Measurements from ENCODE around the gene CHIC2.
A peak's percentile ranks its signal among the peaks of the same experiment; 100 is the strongest.

Gene CHIC2

GRCh38 chr4:54090404-54090803 is 26.0 kb upstream of the CHIC2 start:
- Histone ChIP-seq H3K27ac (ENCODE audit: poor library complexity, severe bottlenecking) (no peak overlapping the region), H3K4me3 (ENCODE audit: severe bottlenecking) (no peak overlapping the region), H3K27me3 (ENCODE audit: insufficient read depth, poor library complexity, severe bottlenecking) (no peaks in the 10 kb centered on the region), H3K9me3 (ENCODE audit: severe bottlenecking) (no peaks in the 10 kb centered on the region), H3K4me1 (ENCODE audit: insufficient read depth, poor library complexity, severe bottlenecking) (peaks cover 5% of the 10 kb centered on the region), H3K36me3 (ENCODE audit: low read depth) (no peaks in the 10 kb centered on the region)
- no peak for TF ChIP-seq CTCF (IDR thresholded peaks at IDR 0.05; ENCODE audit: poor library complexity, severe bottlenecking)
- DNase-seq (ENCODE audit: low spot score) (no peak), ATAC-seq (ENCODE audit: low read depth) (no peak)

- Histone ChIP-seq H3K27me3 (ENCODE audit: insufficient read depth, poor library complexity, severe bottlenecking) (no peaks in the 10 kb centered on the region), H3K4me3 (ENCODE audit: severe bottlenecking) (no peak overlapping the region), H3K9me3 (ENCODE audit: severe bottlenecking) (no peaks in the 10 kb centered on the region), H3K4me1 (ENCODE audit: insufficient read depth, poor library complexity, severe bottlenecking) (peaks cover 11% of the 10 kb centered on the region), H3K36me3 (ENCODE audit: low read depth) (no peaks in the 10 kb centered on the region), H3K27ac (ENCODE audit: poor library complexity, severe bottlenecking) (no peak overlapping the region)
- no peak for ATAC-seq (ENCODE audit: low read depth)
- no peak for DNase-seq (ENCODE audit: low spot score)
- TF ChIP-seq CTCF (IDR thresholded peaks at IDR 0.05; ENCODE audit: poor library complexity, severe bottlenecking): no peak
Observed at GRCh38 chr4:54089875-54090274, 25.5 kb upstream of the CHIC2 start.

- Histone ChIP-seq H3K36me3 (ENCODE audit: low read depth) (no peaks in the 10 kb centered on the region), H3K4me3 (ENCODE audit: severe bottlenecking) (no peak overlapping the region), H3K9me3 (ENCODE audit: severe bottlenecking) (no peaks in the 10 kb centered on the region), H3K4me1 (ENCODE audit: insufficient read depth, poor library complexity, severe bottlenecking) (peaks cover 25% of the 10 kb centered on the region), H3K27me3 (ENCODE audit: insufficient read depth, poor library complexity, severe bottlenecking) (no peaks in the 10 kb centered on the region), H3K27ac (ENCODE audit: poor library complexity, severe bottlenecking) (peak overlapping the region; percentile 89)
- no peak for TF ChIP-seq CTCF (IDR thresholded peaks at IDR 0.05; ENCODE audit: poor library complexity, severe bottlenecking)
- DNase-seq (ENCODE audit: low spot score) (peak; percentile 76), ATAC-seq (ENCODE audit: low read depth) (peak; percentile 78)
Observed at GRCh38 chr4:54085284-54085683, 20.9 kb upstream of the CHIC2 start.

DNA sequence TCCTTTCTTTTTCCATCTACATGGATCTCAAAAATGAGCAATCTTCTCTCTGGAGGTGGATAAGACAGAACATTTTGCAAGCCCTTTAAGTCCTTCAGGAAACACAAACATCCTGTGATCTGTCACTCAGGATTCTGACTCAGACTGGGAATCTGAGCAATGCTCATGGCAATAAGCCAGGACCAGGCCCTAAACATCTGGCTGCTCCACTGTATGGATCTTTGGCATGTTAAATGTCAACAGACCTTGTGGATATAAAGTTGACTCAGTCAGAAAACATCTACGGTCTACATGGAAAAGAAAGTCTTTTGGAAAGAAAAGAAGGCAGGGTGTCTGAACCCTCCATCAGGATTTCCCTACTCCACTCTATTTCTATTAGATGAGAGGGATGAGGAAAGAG is 17.8 kb upstream of the CHIC2 start:
- Histone ChIP-seq H3K4me1 (ENCODE audit: insufficient read depth, poor library complexity, severe bottlenecking) (peaks cover 36% of the 10 kb centered on the region), H3K4me3 (ENCODE audit: severe bottlenecking) (no peak overlapping the region), H3K27me3 (ENCODE audit: insufficient read depth, poor library complexity, severe bottlenecking) (no peaks in the 10 kb centered on the region), H3K9me3 (ENCODE audit: severe bottlenecking) (no peaks in the 10 kb centered on the region), H3K27ac (ENCODE audit: poor library complexity, severe bottlenecking) (peak overlapping the region; percentile 89), H3K36me3 (ENCODE audit: low read depth) (no peaks in the 10 kb centered on the region)
- TF ChIP-seq CTCF (IDR thresholded peaks at IDR 0.05; ENCODE audit: poor library complexity, severe bottlenecking): no peak
- peak; percentile 84 for DNase-seq (ENCODE audit: low spot score)
- peak; percentile 90 for ATAC-seq (ENCODE audit: low read depth)

- DNase-seq (ENCODE audit: low spot score): no peak
- H3K27ac ChIP-seq (ENCODE audit: poor library complexity, severe bottlenecking): peak overlapping the region; percentile 72
- peaks cover 42% of the 10 kb centered on the region for H3K4me1 ChIP-seq (ENCODE audit: insufficient read depth, poor library complexity, severe bottlenecking)
- ATAC-seq (ENCODE audit: low read depth): peak; percentile 54
- H3K36me3 ChIP-seq (ENCODE audit: low read depth): no peaks in the 10 kb centered on the region
- TF ChIP-seq CTCF (IDR thresholded peaks at IDR 0.05; ENCODE audit: poor library complexity, severe bottlenecking): no peak
- H3K9me3 ChIP-seq (ENCODE audit: severe bottlenecking): no peaks in the 10 kb centered on the region
- no peaks in the 10 kb centered on the region for H3K27me3 ChIP-seq (ENCODE audit: insufficient read depth, poor library complexity, severe bottlenecking)
- H3K4me3 ChIP-seq (ENCODE audit: severe bottlenecking): no peak overlapping the region
Observed at GRCh38 chr4:54077812-54078211, 13.4 kb upstream of the CHIC2 start.
